ENCODE measurements around the gene ARL15. TPM values are rescaled to one million over a fixed set of nuclear protein-coding genes. Genes with fewer than 3 reads are reported as not detected.

Gene ARL15
- polyA plus RNA-seq, 2 donors: 4.0 to 7.8 TPM

GRCh38 chr5:54289769-54290168 is 20.6 kb downstream of the ARL15 start:
- Histone ChIP-seq H3K9me3 (ENCODE audit: control insufficient read depth in 2 of 2, insufficient read depth in 1 of 2, low read depth in 1 of 2, low read length in 1 of 2) (no peaks in the 10 kb centered on the region), H3K36me3 (ENCODE audit: control insufficient read depth in 2 of 2, insufficient read depth in 2 of 2, low read length in 1 of 2) (no peaks in the 10 kb centered on the region), H3K27ac (ENCODE audit: low read depth in 2 of 2, low read length in 1 of 2) (no peak overlapping the region), H3K4me1 (ENCODE audit: control insufficient read depth in 2 of 2, insufficient read depth in 2 of 2, low read length in 1 of 2) (no peaks in the 10 kb centered on the region), H3K27me3 (ENCODE audit: control insufficient read depth in 1 of 2, insufficient read depth in 2 of 2, low read length in 2 of 2) (no peaks in the 10 kb centered on the region), H3K4me3 (ENCODE audit: low read depth in 1 of 2, low read length in 2 of 2) (no peak overlapping the region)
- WGBS, 2 donors: 94 to 100% methylated on average over 1 of the region's 1 CpG

- 73 to 85% methylated on average over 5 of the region's 5 CpGs for WGBS, 2 donors
- Histone ChIP-seq H3K4me1 (ENCODE audit: control insufficient read depth in 2 of 2, insufficient read depth in 2 of 2, low read length in 1 of 2) (no peaks in the 10 kb centered on the region), H3K9me3 (ENCODE audit: control insufficient read depth in 2 of 2, insufficient read depth in 1 of 2, low read depth in 1 of 2, low read length in 1 of 2) (no peaks in the 10 kb centered on the region), H3K27ac (ENCODE audit: low read depth in 2 of 2, low read length in 1 of 2) (no peak overlapping the region), H3K36me3 (ENCODE audit: control insufficient read depth in 2 of 2, insufficient read depth in 2 of 2, low read length in 1 of 2) (no peaks in the 10 kb centered on the region), H3K4me3 (ENCODE audit: low read depth in 1 of 2, low read length in 2 of 2) (no peak overlapping the region), H3K27me3 (ENCODE audit: control insufficient read depth in 1 of 2, insufficient read depth in 2 of 2, low read length in 2 of 2) (no peaks in the 10 kb centered on the region)
Observed at GRCh38 chr5:54288568-54289217, 21.7 kb downstream of the ARL15 start.

GRCh38 chr5:54285686-54286085 is 24.7 kb downstream of the ARL15 start:
- Histone ChIP-seq H3K9me3 (ENCODE audit: control insufficient read depth in 2 of 2, insufficient read depth in 1 of 2, low read depth in 1 of 2, low read length in 1 of 2) (no peaks in the 10 kb centered on the region), H3K36me3 (ENCODE audit: control insufficient read depth in 2 of 2, insufficient read depth in 2 of 2, low read length in 1 of 2) (no peaks in the 10 kb centered on the region), H3K4me3 (ENCODE audit: low read depth in 1 of 2, low read length in 2 of 2) (no peak overlapping the region), H3K27me3 (ENCODE audit: control insufficient read depth in 1 of 2, insufficient read depth in 2 of 2, low read length in 2 of 2) (no peaks in the 10 kb centered on the region), H3K4me1 (ENCODE audit: control insufficient read depth in 2 of 2, insufficient read depth in 2 of 2, low read length in 1 of 2) (no peaks in the 10 kb centered on the region), H3K27ac (ENCODE audit: low read depth in 2 of 2, low read length in 1 of 2) (no peak overlapping the region)
- WGBS, 2 donors: 73 to 77% methylated on average over 10 of the region's 10 CpGs

- H3K36me3 ChIP-seq (ENCODE audit: control insufficient read depth in 2 of 2, insufficient read depth in 2 of 2, low read length in 1 of 2): no peaks in the 10 kb centered on the region
- no peak overlapping the region for H3K4me3 ChIP-seq (ENCODE audit: low read depth in 1 of 2, low read length in 2 of 2)
- H3K4me1 ChIP-seq (ENCODE audit: control insufficient read depth in 2 of 2, insufficient read depth in 2 of 2, low read length in 1 of 2): no peaks in the 10 kb centered on the region
- no peaks in the 10 kb centered on the region for H3K27me3 ChIP-seq (ENCODE audit: control insufficient read depth in 1 of 2, insufficient read depth in 2 of 2, low read length in 2 of 2)
- H3K27ac ChIP-seq (ENCODE audit: low read depth in 2 of 2, low read length in 1 of 2): no peak overlapping the region
- H3K9me3 ChIP-seq (ENCODE audit: control insufficient read depth in 2 of 2, insufficient read depth in 1 of 2, low read depth in 1 of 2, low read length in 1 of 2): no peaks in the 10 kb centered on the region
- WGBS, 2 donors: 71 to 73% methylated on average over 2 of the region's 2 CpGs
Observed at GRCh38 chr5:54284586-54284985, 25.8 kb downstream of the ARL15 start.

GRCh38 chr5:54282876-54283275 is 27.5 kb downstream of the ARL15 start:
- WGBS, 2 donors: 77 to 84% methylated on average over 3 of the region's 3 CpGs
- H3K4me1 ChIP-seq (ENCODE audit: control insufficient read depth in 2 of 2, insufficient read depth in 2 of 2, low read length in 1 of 2): no peaks in the 10 kb centered on the region
- H3K36me3 ChIP-seq (ENCODE audit: control insufficient read depth in 2 of 2, insufficient read depth in 2 of 2, low read length in 1 of 2): no peaks in the 10 kb centered on the region
- H3K27me3 ChIP-seq (ENCODE audit: control insufficient read depth in 1 of 2, insufficient read depth in 2 of 2, low read length in 2 of 2): no peaks in the 10 kb centered on the region
- H3K4me3 ChIP-seq (ENCODE audit: low read depth in 1 of 2, low read length in 2 of 2): no peak overlapping the region
- H3K9me3 ChIP-seq (ENCODE audit: control insufficient read depth in 2 of 2, insufficient read depth in 1 of 2, low read depth in 1 of 2, low read length in 1 of 2): no peaks in the 10 kb centered on the region
- no peak overlapping the region for H3K27ac ChIP-seq (ENCODE audit: low read depth in 2 of 2, low read length in 1 of 2)

GRCh38 chr5:54281960-54282692 is 28.2 kb downstream of the ARL15 start:
- H3K9me3 ChIP-seq (ENCODE audit: control insufficient read depth in 2 of 2, insufficient read depth in 1 of 2, low read depth in 1 of 2, low read length in 1 of 2): no peaks in the 10 kb centered on the region
- H3K27ac ChIP-seq (ENCODE audit: low read depth in 2 of 2, low read length in 1 of 2): no peak overlapping the region
- WGBS, 2 donors: 88 to 91% methylated on average over 3 of the region's 3 CpGs
- H3K4me3 ChIP-seq (ENCODE audit: low read depth in 1 of 2, low read length in 2 of 2): no peak overlapping the region
- no peaks in the 10 kb centered on the region for H3K36me3 ChIP-seq (ENCODE audit: control insufficient read depth in 2 of 2, insufficient read depth in 2 of 2, low read length in 1 of 2)
- H3K4me1 ChIP-seq (ENCODE audit: control insufficient read depth in 2 of 2, insufficient read depth in 2 of 2, low read length in 1 of 2): no peaks in the 10 kb centered on the region
- H3K27me3 ChIP-seq (ENCODE audit: control insufficient read depth in 1 of 2, insufficient read depth in 2 of 2, low read length in 2 of 2): no peaks in the 10 kb centered on the region

GRCh38 chr5:54279960-54280359 is 30.4 kb downstream of the ARL15 start:
- Histone ChIP-seq H3K4me3 (ENCODE audit: low read depth in 1 of 2, low read length in 2 of 2) (no peak overlapping the region), H3K27ac (ENCODE audit: low read depth in 2 of 2, low read length in 1 of 2) (no peak overlapping the region), H3K27me3 (ENCODE audit: control insufficient read depth in 1 of 2, insufficient read depth in 2 of 2, low read length in 2 of 2) (no peaks in the 10 kb centered on the region), H3K9me3 (ENCODE audit: control insufficient read depth in 2 of 2, insufficient read depth in 1 of 2, low read depth in 1 of 2, low read length in 1 of 2) (no peaks in the 10 kb centered on the region), H3K36me3 (ENCODE audit: control insufficient read depth in 2 of 2, insufficient read depth in 2 of 2, low read length in 1 of 2) (no peaks in the 10 kb centered on the region), H3K4me1 (ENCODE audit: control insufficient read depth in 2 of 2, insufficient read depth in 2 of 2, low read length in 1 of 2) (no peaks in the 10 kb centered on the region)
- WGBS, 2 donors: 83 to 98% methylated on average over 3 of the region's 3 CpGs

- Histone ChIP-seq H3K4me3 (ENCODE audit: low read depth in 1 of 2, low read length in 2 of 2) (no peak overlapping the region), H3K4me1 (ENCODE audit: control insufficient read depth in 2 of 2, insufficient read depth in 2 of 2, low read length in 1 of 2) (no peaks in the 10 kb centered on the region), H3K9me3 (ENCODE audit: control insufficient read depth in 2 of 2, insufficient read depth in 1 of 2, low read depth in 1 of 2, low read length in 1 of 2) (no peaks in the 10 kb centered on the region), H3K27me3 (ENCODE audit: control insufficient read depth in 1 of 2, insufficient read depth in 2 of 2, low read length in 2 of 2) (no peaks in the 10 kb centered on the region), H3K36me3 (ENCODE audit: control insufficient read depth in 2 of 2, insufficient read depth in 2 of 2, low read length in 1 of 2) (no peaks in the 10 kb centered on the region), H3K27ac (ENCODE audit: low read depth in 2 of 2, low read length in 1 of 2) (no peak overlapping the region)
- WGBS, 2 donors: 83 to 87% methylated on average over 4 of the region's 4 CpGs
Observed at GRCh38 chr5:54278979-54279717, 31.2 kb downstream of the ARL15 start.

GRCh38 chr5:54278036-54278830 is 32.1 kb downstream of the ARL15 start:
- no peak overlapping the region for H3K27ac ChIP-seq (ENCODE audit: low read depth in 2 of 2, low read length in 1 of 2)
- H3K9me3 ChIP-seq (ENCODE audit: control insufficient read depth in 2 of 2, insufficient read depth in 1 of 2, low read depth in 1 of 2, low read length in 1 of 2): no peaks in the 10 kb centered on the region
- H3K4me1 ChIP-seq (ENCODE audit: control insufficient read depth in 2 of 2, insufficient read depth in 2 of 2, low read length in 1 of 2): no peaks in the 10 kb centered on the region
- no peak overlapping the region for H3K4me3 ChIP-seq (ENCODE audit: low read depth in 1 of 2, low read length in 2 of 2)
- no peaks in the 10 kb centered on the region for H3K27me3 ChIP-seq (ENCODE audit: control insufficient read depth in 1 of 2, insufficient read depth in 2 of 2, low read length in 2 of 2)
- 69 to 88% methylated on average over 3 of the region's 3 CpGs for WGBS, 2 donors
- no peaks in the 10 kb centered on the region for H3K36me3 ChIP-seq (ENCODE audit: control insufficient read depth in 2 of 2, insufficient read depth in 2 of 2, low read length in 1 of 2)

Data from esophagus (tissue), 2 donors.